PFSK-1 (cell line): Measurements from ENCODE around the gene ACRV1.

Experiments used
- FOXP2 ChIP-seq: optimal IDR thresholded peaks from 2 replicates; pipeline ENCODE3; 2011; ENCODE audit warnings: borderline replicate concordance, control low read depth, inconsistent platforms; ENCODE audit not compliant: insufficient read depth; ENCODE audit errors: extremely low read length, extremely low read depth
- POLR2AphosphoS5 ChIP-seq: IDR thresholded peaks from 2 replicates; pipeline ENCODE4 v1.6.1; 2012; ENCODE audit warnings: low read depth, mild to moderate bottlenecking, control low read depth, low read length, moderate library complexity
- REST ChIP-seq, 2 experiments: IDR thresholded peaks; 2 replicates each; pipeline versions ENCODE4 v1.6.1 to v1.8.0; 2011 to 2012; ENCODE audit warnings: low read depth in 2 of 2, low read length in 2 of 2, control low read depth in 1 of 2, inconsistent platforms in 1 of 2, mild to moderate bottlenecking in 1 of 2, moderate library complexity in 1 of 2; ENCODE audit not compliant: insufficient read depth in 1 of 2
- SIN3A ChIP-seq: IDR thresholded peaks from 2 replicates; pipeline ENCODE4 v1.6.1; 2012; ENCODE audit warnings: mild to moderate bottlenecking, low read length, moderate library complexity, borderline replicate concordance; ENCODE audit not compliant: insufficient read depth
- TAF1 ChIP-seq: IDR thresholded peaks from 2 replicates; pipeline ENCODE4 v1.6.1; 2012; ENCODE audit warnings: low read length, control low read depth, borderline replicate concordance; ENCODE audit not compliant: insufficient read depth

Gene ACRV1

GRCh38 chr11:125675196-125675595 is 5.5 kb downstream of the ACRV1 start:
- TF ChIP-seq TAF1 = no peak
- no peak for TF ChIP-seq FOXP2
- no peak for TF ChIP-seq REST (IDR thresholded peaks at IDR 0.05; ENCODE audit: insufficient read depth in 1 of 2, low read depth in 2 of 2, low read length in 2 of 2)
- TF ChIP-seq POLR2AphosphoS5 = no peak

GRCh38 chr11:125674210-125674609 is 6.4 kb downstream of the ACRV1 start:
- no peak for TF ChIP-seq FOXP2
- no peak for TF ChIP-seq REST (IDR thresholded peaks at IDR 0.05; ENCODE audit: insufficient read depth in 1 of 2, low read depth in 2 of 2, low read length in 2 of 2)
- no peak for TF ChIP-seq TAF1
- no peak for TF ChIP-seq POLR2AphosphoS5
- no peak for TF ChIP-seq SIN3A

- TF ChIP-seq TAF1 (no peak), SIN3A (no peak), POLR2AphosphoS5 (no peak), FOXP2 (no peak), REST (IDR thresholded peaks at IDR 0.05; ENCODE audit: insufficient read depth in 1 of 2, low read depth in 2 of 2, low read length in 2 of 2) (no peak)
Observed at GRCh38 chr11:125671561-125671960, 9.1 kb downstream of the ACRV1 start.

- TF ChIP-seq SIN3A (no peak), POLR2AphosphoS5 (no peak), TAF1 (no peak), REST (IDR thresholded peaks at IDR 0.05; ENCODE audit: insufficient read depth in 1 of 2, low read depth in 2 of 2, low read length in 2 of 2) (no peak)
Observed at GRCh38 chr11:125670172-125670571, 10.5 kb downstream of the ACRV1 start.

DNA sequence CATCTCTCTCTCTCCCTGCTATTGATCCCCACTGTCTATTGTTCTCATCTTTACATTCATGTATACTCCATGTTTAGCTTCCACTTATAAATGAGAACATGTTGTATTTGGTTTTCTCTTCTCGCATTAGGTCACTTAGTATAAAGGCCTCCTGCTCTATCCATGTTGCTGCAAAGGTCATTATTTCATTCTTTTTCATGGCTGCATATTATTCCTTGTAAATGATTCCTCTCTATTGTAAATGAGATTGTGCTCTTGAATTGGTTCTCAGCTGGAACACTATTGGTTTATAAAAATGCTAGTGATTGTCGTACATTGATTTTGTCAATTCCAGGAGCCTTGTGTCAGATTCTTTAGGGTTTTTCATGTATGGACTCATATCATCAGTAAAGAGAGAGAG is 13.5 kb downstream of the ACRV1 start:
- TF ChIP-seq REST (IDR thresholded peaks at IDR 0.05; ENCODE audit: insufficient read depth in 1 of 2, low read depth in 2 of 2, low read length in 2 of 2) (no peak), FOXP2 (no peak), POLR2AphosphoS5 (no peak), TAF1 (no peak), SIN3A (no peak)
